NCI-H345 treated with DMSO at 0.1 percent for 48 hours (cell line): ENCODE data around the gene SLC25A52.
"Not testable (repeated sequence)": the region's sequence is repeated elsewhere in the genome, so short reads cannot be mapped to it uniquely, and the experiment has no call there.

Experiments
- DNase-seq: peaks from one replicate; lab custom pipeline; 2025; ENCODE audit not compliant: unreplicated experiment; lab: John Stamatoyannopoulos, UW

SLC25A52 gene, protein sequence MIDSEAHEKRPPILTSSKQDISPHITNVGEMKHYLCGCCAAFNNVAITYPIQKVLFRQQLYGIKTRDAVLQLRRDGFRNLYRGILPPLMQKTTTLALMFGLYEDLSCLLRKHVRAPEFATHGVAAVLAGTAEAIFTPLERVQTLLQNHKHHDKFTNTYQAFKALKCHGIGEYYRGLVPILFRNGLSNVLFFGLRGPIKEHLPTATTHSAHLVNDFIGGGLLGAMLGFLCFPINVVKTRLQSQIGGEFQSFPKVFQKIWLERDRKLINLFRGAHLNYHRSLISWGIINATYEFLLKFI

GRCh38 chr18:31760695-31761094 is at the start of gene SLC25A52:
TSS of gene SLC25A52 (minus strand) at chr18:31760880. CDS start at chr18:31760661, 219 bp downstream.
- DNase-seq = no peak

GRCh38 chr18:31809049-31809448 is 48.4 kb upstream of the SLC25A52 start:
- not testable (repeated sequence) for DNase-seq

- no peak for DNase-seq
Measured at GRCh38 chr18:31801078-31801477, 40.4 kb upstream of the SLC25A52 start.

DNA sequence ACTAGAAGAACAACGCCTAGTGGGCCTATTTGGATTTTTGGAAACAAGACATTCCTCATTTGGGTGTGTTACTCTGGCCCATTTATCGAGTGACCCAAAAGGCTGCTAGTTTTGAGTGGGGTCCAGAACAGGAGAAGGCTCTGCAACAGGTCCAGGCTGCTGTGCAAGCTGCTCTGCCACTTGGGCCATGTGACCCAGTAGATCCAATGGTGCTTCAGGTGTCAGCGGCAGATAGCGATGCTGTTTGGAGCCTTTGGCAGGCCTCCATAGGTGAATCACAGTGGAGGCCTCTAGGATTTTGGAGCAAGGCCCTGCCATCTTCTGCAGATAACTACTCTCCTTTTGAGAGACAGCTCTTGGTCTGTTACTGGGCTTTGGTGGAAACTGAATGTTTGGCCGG is 38.6 kb upstream of the SLC25A52 start:
- not testable (repeated sequence) for DNase-seq

- no peak for DNase-seq
Measured at GRCh38 chr18:31798399-31798798, 37.7 kb upstream of the SLC25A52 start.

- no peak for DNase-seq
Measured at GRCh38 chr18:31795747-31796146, 35.1 kb upstream of the SLC25A52 start.

DNA sequence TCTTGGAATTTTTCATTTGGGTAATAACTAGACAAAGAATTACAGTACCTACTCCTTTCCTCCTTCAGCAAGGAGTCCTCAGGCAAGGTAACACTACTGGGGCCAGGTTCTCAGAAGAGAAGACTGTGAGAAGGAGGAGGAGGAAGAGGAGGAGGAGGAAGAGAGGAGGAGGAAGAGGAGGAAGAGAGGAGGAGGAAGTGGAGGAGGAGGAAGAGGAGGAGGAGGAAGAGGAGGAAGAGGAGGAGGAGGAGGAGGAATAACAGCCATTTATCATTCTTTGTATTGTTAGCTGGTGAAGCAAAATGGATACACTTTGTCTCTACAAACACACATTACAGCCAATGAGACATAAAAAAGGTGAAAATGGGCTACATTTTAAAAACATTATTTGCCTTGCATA is 32.9 kb upstream of the SLC25A52 start:
- no peak for DNase-seq

DNA sequence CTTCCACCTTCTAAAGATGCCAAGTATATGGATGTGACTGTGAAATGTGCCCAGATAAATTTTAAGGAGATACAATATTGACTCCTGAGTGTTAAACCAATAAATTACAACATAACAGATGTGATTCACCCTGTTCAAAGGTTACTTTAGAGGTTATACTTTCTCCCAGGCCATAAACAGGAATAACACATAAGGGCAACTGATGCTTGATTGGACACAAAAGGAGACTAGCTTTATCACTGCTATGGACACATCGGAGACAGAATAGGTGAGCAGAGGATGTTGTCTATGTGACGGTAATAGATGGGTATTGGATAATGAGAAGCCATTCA is 31.9 kb upstream of the SLC25A52 start:
- DNase-seq = no peak

DNA sequence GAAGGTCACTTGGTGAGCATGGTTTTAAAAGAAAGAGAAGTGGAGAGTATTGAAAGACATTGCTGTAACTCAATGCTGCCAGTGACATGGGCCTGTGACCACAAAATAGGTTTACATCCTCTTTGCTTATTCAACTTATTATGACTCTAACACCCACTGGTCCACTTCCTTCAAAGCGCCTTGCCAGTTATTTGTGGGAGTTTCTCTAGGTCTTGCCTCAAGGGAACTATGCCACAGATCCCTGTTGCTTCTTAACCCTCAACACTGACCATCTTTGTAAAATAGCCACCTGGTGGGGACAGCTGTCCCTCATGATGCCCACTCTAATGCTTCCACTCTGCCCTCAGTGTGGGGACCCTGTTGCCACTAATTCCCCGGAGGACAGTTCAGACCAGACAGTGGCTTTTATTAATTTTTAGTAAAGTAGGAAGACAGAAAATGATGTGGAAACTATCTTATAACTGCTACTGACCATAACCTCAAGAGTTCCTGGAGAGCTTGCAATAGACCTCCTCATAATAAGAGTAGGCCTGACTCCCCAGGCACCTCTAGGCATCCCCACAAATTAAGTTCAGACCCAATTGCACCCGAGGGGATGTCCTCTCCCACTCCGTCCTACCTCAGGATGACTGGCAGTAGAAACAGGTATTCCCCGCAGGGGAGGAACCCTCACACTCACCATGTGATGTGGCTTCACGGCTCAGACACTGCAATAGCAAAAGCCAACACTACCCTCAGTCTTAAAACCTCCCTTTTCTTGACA is 31.3 kb upstream of the SLC25A52 start:
- no peak for DNase-seq

DNA sequence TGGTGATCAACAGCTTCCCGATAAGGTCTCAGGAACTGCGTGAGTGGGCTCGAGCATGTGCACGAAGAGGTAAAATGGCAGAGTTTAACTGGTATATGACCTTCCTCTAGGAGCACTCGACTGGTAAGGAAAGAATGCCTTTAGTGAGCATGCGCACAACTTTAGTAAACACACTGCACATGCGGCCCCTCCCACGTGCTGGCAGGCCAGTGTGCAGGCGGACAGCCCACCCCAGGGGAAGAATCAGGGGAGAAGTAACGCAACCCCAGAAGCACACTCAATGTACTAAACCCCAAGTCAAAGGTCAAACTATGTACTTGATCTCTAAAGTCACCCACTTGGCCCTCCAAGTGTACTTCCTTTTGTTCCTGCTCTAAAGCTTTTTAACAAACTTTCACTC is 28.7 kb upstream of the SLC25A52 start:
- DNase-seq = no peak

DNA sequence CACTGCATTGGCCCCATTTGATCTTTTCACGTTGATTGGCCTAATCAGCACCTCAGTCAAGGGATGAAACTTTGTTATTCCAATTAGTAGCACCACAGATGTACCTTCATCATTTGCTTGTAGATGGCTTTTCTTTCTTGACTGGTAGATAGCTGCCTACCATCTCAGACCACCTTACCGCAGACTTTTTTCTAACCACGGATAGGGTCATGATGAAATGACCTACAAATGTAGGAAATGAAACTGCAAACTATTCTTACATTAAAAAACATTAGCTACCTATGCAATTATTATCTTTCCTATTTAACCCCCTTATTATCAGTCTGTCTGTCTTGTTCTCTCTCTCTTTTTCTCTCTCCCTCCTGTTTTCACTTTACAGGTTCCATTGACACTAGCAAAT is 22.4 kb upstream of the SLC25A52 start:
- DNase-seq = no peak

GRCh38 chr18:31778391-31778950 is 17.8 kb upstream of the SLC25A52 start:
- DNase-seq = no peak

- DNase-seq = no peak
Measured at GRCh38 chr18:31776093-31776492, 15.4 kb upstream of the SLC25A52 start.

- no peak for DNase-seq
Measured at GRCh38 chr18:31774962-31775361, 14.3 kb upstream of the SLC25A52 start.

- DNase-seq = no peak
Measured at GRCh38 chr18:31774477-31774785, 13.8 kb upstream of the SLC25A52 start.

DNA sequence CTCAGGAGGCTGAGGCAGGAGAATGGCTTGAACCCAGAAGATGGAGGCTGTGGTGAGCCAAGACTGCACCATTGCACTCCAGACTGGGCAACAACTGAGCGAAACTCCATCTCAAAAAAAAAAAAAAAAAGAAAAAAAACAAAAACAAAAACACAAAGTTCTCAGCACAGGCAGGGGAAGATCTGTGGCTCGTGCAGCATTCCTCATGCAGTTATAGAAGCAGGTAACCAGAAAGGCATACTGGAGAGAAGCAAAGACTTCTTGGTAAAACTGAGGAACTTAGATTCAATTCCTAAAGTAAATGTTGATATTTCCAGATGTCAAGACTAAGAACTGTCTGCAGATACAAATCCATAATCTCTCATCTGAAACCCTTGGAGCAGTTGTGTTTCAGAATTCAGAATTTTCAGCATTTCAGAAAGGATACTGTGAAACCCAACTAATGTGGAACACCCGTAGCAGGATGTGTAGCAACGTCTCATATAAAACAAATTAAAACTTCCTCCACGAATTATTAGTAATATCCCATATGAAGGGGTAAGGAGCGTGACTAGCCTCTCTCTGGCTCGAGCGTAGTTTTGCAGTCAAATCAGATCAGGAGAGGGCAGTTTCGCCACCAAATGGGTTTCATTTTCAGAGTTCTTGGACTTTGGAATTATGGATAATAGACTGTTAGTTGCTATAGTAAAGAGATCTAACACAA is 13.2 kb upstream of the SLC25A52 start:
- no peak for DNase-seq

GRCh38 chr18:31772699-31773098 is 12.0 kb upstream of the SLC25A52 start:
- DNase-seq = no peak

DNA sequence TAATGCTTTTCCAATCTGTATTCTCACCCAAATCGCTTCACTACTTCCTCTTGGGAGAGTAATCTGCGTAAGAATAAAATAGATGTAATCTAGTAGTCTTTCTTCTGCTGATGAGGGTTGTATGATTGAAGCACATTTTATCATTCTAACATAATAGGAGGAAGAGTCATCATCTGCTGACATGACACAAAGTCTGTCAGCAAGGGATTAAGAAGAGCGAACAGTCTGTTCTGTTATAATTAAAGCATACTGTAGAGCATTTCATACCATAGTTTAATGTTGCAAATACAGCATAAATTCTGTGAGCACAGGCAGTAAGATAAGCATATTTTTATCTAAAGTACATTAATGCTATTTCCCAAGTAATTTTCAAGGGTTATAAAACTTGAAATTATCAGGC is 10.4 kb downstream of the SLC25A52 start:
- no peak for DNase-seq

- no peak for DNase-seq
Measured at GRCh38 chr18:31746396-31746795, 14.3 kb downstream of the SLC25A52 start.

DNA sequence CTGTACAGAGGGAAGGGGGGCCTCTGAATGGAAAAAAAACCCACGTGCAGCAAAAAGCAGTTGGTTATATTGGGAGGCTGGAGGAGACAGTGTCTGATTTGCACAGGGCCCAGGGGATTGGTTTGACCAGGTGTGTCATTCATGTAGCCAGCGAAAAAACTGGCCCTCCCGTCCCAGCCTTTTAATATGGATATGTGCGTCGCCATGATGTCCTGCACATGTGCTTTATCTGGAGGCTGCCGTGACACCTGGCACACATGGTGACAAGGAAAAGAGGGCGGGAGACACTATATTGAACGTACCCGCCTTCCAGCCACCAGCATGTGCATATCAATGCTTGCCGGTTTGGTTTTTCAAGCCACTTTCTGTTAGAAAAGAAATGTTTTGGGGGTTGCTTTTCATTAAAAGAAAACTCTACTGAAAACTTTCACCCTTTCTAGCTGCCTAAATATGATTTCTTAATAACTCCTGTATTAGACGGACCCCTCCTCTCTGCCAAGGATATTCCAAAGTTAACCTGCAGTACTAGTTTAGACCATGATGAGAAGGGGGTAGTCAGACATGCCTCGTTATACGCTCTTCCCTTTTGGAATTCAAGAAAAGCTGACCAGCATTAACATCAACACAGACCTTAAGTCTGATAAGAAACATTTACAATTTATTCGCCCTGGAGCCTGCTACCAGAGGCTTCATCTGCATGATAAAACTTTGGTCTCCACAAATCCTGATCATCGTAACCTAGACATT is 16.2 kb downstream of the SLC25A52 start:
- no peak for DNase-seq

DNA sequence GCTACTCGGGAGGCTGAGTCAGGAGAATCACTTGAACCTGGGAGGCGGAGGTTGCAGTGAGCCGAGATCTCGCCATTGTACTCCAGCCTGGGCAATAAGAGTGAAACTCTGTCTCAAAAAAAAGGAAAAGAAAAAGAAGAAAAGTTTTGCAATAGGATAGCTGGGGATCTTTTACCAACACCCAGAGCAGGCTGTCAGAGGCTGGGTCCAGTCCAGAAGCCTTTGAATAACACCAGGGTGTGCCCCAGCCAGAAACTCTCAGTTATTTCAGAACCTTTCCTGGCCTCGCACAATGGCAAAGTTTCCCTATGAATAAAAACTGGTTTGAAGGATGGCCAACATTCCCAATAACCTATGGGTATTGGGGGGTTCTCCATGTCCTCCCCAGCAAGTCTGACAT is 17.1 kb downstream of the SLC25A52 start:
- not testable (repeated sequence) for DNase-seq
